GM18505 (cell line): ENCODE results near the gene ZNF319.

ENCODE experiments used
- ATAC-seq: cut with Tn5 transposase; IDR thresholded peaks from one replicate; pipeline ENCODE4 v1.9.1; 2021; ENCODE audit not compliant: unreplicated experiment
- POLR2A ChIP-seq: IDR thresholded peaks from 4 replicates; pipeline ENCODE4 v1.6.1; 2011; ENCODE audit warnings: borderline replicate concordance; ENCODE audit not compliant: insufficient read depth, insufficient read length; ENCODE audit errors: extremely low read depth

ZNF319 gene

DNA sequence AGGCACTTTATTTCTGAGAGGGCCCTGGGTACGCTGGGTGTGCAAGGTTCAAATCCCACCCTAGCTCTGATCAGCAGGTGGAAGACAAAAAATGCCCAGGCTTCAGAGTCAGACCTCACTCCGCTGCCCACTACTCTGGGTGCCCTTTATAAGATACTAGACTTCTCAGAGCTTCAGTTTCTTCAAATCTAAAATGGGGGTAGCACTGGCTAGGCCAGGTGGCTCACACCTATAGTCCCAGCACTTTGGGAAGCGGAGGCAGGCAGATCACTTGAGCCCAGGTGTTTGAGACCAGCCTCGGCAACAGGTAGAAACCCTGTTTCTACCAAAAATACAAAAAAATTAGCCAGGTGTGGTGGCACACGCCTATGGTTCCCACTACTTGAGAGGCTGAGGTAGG lies 2.5 kb upstream of the ZNF319 start:
- no peak for TF ChIP-seq POLR2A
- no peak for ATAC-seq

DNA sequence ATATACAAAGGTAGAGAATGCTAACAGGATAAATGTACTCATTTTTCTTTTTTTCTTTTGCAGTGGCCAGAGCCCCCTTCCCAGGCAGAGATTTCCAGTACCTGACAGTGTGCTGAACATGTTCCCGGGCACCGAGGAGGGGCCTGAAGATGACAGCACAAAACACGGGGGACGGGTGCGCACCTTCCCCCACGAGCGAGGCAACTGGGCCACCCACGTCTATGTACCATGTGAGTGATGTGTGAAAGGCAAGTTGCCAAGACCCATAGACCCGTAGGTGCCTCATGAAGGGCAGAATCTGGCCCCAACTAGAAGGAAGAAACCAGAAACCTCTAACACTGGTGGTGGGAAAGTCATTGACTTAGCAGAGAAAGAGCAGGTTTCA lies 1.9 kb upstream of the ZNF319 start:
- ATAC-seq, result no peak
- TF ChIP-seq POLR2A, result no peak

GRCh38 chr16:58001781-58002415 lies 1.4 kb upstream of the ZNF319 start:
- no peak for TF ChIP-seq POLR2A
- no peak for ATAC-seq

- peak; percentile 71 for ATAC-seq
- TF ChIP-seq POLR2A, result peak; percentile 89
Observed at GRCh38 chr16:58000706-58001676, 519 bp upstream of the ZNF319 start, which contains the start of gene USB1. USB1 (plus strand) TSS chr16:58001407; CDS start chr16:58001484, 77 bp downstream.

GRCh38 chr16:57999366-57999970 lies 1.0 kb downstream of the ZNF319 start:
- no peak for TF ChIP-seq POLR2A
- no peak for ATAC-seq

DNA sequence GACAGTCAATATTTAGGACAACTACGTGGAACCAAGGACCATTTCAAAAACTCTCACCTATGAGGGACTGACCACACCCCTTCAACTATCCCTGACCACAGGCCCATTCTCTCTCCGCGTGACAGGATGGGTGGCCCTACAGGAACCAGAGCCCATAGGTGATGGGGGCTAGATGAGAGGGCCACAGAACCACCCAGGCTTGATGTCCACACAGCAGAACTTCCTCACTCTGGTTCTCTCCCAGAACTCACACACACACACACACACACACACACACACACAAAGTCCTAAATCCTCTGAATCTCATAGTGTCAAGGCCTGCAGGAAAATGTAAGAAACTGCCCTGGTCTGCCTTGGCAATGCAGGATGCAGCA lies 1.5 kb downstream of the ZNF319 start:
- ATAC-seq, result no peak
- TF ChIP-seq POLR2A, result no peak

DNA sequence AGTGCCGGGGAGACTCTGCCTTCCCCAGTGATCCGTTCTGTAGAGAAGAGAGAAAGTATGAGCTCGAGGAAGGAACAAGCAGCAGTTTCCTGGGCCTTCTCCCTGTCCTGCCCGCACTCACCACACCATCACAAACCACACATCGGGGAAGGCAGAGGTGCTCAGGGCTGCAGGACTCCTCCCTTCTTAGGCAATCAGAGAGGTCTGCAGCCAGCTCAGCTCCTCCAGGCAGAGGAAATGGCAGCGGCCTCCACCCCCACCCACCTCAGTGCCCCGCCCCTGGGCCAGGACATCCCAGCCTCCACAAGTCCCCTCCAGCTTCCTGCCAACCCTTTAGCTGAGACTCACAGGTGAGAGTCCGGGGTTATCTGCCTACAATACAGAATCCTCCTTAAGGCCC lies 2.0 kb downstream of the ZNF319 start:
- no peak for TF ChIP-seq POLR2A
- ATAC-seq, result no peak

- ATAC-seq, result no peak
- no peak for TF ChIP-seq POLR2A
Observed at GRCh38 chr16:57997528-57998265, 2.8 kb downstream of the ZNF319 start.

DNA sequence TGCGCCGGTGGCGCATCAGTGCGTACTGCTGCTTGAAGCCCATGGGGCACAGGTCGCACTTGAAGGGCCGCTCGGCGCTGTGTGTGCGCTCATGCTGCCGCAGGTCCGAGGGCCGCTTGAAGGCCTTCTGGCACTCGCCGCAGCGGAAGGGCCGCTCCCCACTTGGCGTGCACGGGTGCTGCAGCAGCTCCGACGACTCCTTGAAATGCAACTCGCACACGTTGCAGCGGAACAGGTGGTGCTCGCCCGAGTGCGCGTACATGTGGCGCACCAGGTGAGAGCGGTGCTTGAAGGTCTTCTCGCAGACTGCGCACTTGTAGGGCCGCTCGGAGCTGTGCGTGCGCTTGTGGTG lies 3.3 kb downstream of the ZNF319 start:
- no peak for TF ChIP-seq POLR2A
- no peak for ATAC-seq

DNA sequence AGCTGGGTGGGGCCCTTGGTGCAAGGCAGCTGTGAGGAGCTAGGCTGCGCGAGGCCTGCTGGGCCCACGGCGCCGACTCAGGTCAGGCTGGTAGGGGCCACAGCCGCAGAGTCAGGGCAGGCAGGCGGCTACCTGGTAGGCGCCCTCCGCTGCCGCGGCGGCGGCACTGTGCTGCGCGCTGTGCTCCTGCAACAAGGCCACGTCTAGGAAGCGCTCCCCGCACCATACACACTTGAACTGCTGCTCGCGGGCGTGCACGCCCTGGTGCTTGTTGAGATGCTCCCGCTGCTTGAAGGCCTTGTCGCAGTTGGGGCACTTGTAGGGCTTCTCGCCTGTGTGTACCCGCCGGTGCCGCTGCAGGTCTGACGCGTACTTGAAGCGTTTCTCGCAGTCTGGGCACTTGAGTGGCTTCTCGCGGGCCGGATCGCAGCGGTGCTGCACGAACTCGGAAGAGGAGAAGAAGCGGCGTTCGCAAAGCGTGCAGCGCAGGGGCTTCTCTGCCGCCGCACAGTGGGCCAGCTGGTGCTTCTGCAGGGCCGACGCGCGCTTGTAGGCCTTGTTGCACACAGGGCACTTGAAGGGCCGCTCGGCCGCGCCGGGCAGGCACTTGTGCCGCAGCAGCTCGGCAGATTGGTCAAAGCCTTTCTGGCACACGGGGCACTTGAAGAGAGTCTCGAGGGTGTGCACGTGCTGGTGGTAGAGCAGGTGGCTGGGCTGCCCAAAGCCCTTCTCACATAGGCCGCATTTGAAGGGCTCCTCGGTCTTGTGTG lies 3.9 kb downstream of the ZNF319 start:
- TF ChIP-seq POLR2A, result no peak
- no peak for ATAC-seq

DNA sequence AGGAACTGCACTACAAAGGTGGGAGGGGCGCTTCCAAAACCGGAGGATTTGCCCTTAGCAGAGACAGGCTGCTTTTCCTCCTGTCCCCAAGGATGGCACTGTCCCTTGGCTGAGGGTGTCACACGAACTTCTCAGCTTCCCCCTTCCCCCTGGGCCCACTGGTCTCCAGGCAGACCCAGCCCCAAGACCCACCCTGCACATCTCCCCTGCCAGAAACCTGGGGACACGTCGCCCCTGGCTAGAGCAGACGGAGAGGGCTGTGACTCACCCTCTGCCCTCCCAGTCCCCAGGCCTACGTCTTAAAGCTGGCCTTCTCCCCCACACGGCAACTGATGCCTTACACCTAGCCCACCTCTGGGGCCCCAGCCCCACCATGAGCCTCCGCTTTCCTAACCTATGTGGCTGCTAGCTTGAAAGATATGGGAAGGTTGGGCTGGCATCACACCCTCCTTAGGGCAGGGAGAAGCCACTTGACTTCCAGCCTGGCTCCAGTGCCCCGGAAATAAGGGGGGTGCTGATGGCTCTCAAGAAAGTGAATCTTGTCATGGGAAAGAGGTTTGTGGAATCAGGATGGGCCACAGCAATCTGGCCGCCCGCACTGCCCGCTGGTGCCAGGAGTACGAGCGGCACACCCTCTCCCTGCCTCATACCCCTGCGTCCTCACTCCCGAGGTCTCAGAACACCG lies 4.6 kb downstream of the ZNF319 start:
- ATAC-seq, result no peak
- no peak for TF ChIP-seq POLR2A

- no peak for TF ChIP-seq POLR2A
- ATAC-seq, result no peak
Observed at GRCh38 chr16:57994778-57995177, 5.7 kb downstream of the ZNF319 start.

DNA sequence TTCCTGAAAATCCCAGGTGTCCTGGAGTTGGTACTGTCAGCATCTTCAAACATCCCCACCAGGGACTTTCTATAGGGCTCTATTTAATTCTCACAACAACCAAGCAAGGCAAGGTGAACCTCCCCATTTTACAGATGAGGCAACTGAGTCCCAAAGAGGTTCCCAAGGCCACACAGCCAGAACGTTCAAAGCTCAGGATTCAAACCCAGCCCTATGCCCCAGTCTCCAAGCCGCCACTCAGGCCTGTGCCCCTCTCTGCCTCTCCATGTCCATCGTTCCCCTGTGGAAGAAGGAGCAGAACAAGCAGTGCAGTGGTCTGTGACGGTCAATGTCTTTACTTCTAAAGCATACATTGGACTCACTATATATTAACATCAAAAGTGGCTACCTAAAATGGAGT lies 6.1 kb downstream of the ZNF319 start:
- TF ChIP-seq POLR2A, result no peak
- ATAC-seq, result no peak

DNA sequence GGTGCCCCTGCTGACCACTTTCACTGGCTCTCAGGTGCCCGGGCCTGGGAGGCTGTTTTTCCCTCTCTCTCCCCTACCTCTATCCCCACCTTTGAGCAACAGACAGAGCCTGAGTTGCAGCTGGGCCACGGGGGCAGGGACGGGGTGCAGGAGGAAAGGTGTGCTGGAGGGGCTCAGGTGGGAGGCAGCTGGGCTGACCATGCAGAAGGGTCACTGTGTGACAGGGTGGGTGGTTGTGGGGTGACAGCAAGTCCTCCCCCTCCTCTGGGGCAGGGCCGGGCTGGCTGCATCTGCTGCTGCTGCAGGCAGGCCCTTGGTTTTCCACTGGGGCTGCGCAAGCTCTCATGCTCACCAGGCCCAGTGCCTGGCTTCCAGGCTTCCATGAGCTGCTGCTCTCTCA lies 6.6 kb downstream of the ZNF319 start:
- TF ChIP-seq POLR2A, result no peak
- no peak for ATAC-seq
